ENCODE measurements around the gene MAGEC3. TPM values are rescaled to one million over a fixed set of nuclear protein-coding genes. Genes with fewer than 3 reads are reported as not detected.
"Not testable (repeated sequence)": the region's sequence is repeated elsewhere in the genome, so short reads cannot be mapped to it uniquely, and the experiment has no call there.

MAGEC3 gene
- total RNA-seq, 6 donors from 2014 or later = not detected

DNA sequence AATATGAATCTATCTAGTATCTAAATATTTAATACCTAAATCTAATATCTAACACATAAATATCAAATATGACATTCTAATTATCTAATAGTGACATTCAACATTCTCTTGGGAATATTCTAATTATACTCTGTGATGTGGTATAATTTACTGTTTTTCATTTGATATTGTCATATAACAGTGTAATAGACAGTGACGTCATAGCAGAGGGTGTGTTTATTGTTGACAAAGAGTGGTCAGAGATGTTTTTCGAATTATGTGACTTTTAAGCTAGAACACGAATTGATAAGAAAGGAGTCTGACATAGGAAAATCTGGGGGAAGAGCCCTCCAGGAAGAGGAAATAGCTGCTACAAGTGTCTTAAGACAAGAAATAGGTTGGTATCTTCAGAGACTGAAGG, 5.9 kb upstream of the MAGEC3 start:
- H3K36me3 ChIP-seq = no peaks in the 10 kb centered on the region
- TF ChIP-seq CTCF (IDR thresholded peaks at IDR 0.05) (no peak), POLR2A (IDR thresholded peaks at IDR 0.05) (no peak), POLR2AphosphoS5 (IDR thresholded peaks at IDR 0.05) (no peak), EP300 (IDR thresholded peaks at IDR 0.05) (no peak)
- H3K9me3 ChIP-seq = no peaks in the 10 kb centered on the region
- DNase-seq (no peak), ATAC-seq (ENCODE audit: low FRiP score in 2 of 2) (no peak)
- H3K4me1 ChIP-seq = no peaks in the 10 kb centered on the region
- no peak overlapping the region for H3K4me3 ChIP-seq
- H3K27ac ChIP-seq = no peak overlapping the region
- WGBS, 2 donors = 57 to 65% methylated on average over 3 of the region's 3 CpGs
- no peaks in the 10 kb centered on the region for H3K27me3 ChIP-seq

GRCh38 chrX:141839856-141840255, 1.7 kb downstream of the MAGEC3 start:
- no peak for DNase-seq
- Histone ChIP-seq H3K4me3 (no peak overlapping the region), H3K27me3 (no peaks in the 10 kb centered on the region), H3K9me3 (no peaks in the 10 kb centered on the region), H3K27ac (no peak overlapping the region), H3K4me1 (no peaks in the 10 kb centered on the region), H3K36me3 (no peaks in the 10 kb centered on the region)
- no peak for ATAC-seq (ENCODE audit: low FRiP score in 2 of 2)
- no peak for TF ChIP-seq POLR2A (IDR thresholded peaks at IDR 0.05)
- TF ChIP-seq CTCF (IDR thresholded peaks at IDR 0.05) = no peak
- no peak for TF ChIP-seq EP300 (IDR thresholded peaks at IDR 0.05)
- TF ChIP-seq POLR2AphosphoS5 (IDR thresholded peaks at IDR 0.05) = no peak
- WGBS, 2 donors = 84 to 93% methylated on average over 2 of the region's 2 CpGs

- H3K27me3 ChIP-seq = no peaks in the 10 kb centered on the region
- no peak overlapping the region for H3K4me3 ChIP-seq
- ATAC-seq (ENCODE audit: low FRiP score in 2 of 2) (no peak), DNase-seq (no peak)
- 31 to 38% methylated on average over 3 of the region's 3 CpGs for WGBS, 2 donors
- no peak overlapping the region for H3K27ac ChIP-seq
- no peak for TF ChIP-seq EP300 (IDR thresholded peaks at IDR 0.05)
- TF ChIP-seq POLR2AphosphoS5 (IDR thresholded peaks at IDR 0.05) = no peak
- TF ChIP-seq CTCF (IDR thresholded peaks at IDR 0.05) = no peak
- TF ChIP-seq POLR2A (IDR thresholded peaks at IDR 0.05) = no peak
- H3K36me3 ChIP-seq = no peaks in the 10 kb centered on the region
- no peaks in the 10 kb centered on the region for H3K9me3 ChIP-seq
- H3K4me1 ChIP-seq = no peaks in the 10 kb centered on the region
Observed at GRCh38 chrX:141857479-141857878, 19.4 kb downstream of the MAGEC3 start.

- no peak overlapping the region for H3K27ac ChIP-seq
- H3K27me3 ChIP-seq = no peaks in the 10 kb centered on the region
- ATAC-seq (ENCODE audit: low FRiP score in 2 of 2) = no peak
- no peak for DNase-seq
- no peaks in the 10 kb centered on the region for H3K9me3 ChIP-seq
- H3K36me3 ChIP-seq = no peaks in the 10 kb centered on the region
- no peak for TF ChIP-seq POLR2AphosphoS5 (IDR thresholded peaks at IDR 0.05)
- TF ChIP-seq EP300 (IDR thresholded peaks at IDR 0.05) = no peak
- TF ChIP-seq CTCF (IDR thresholded peaks at IDR 0.05) = no peak
- TF ChIP-seq POLR2A (IDR thresholded peaks at IDR 0.05) = no peak
- no peak overlapping the region for H3K4me3 ChIP-seq
- H3K4me1 ChIP-seq = no peaks in the 10 kb centered on the region
- WGBS, 2 donors = 48 to 66% methylated on average over 5 of the region's 5 CpGs
Observed at GRCh38 chrX:141879616-141880015, 41.5 kb downstream of the MAGEC3 start.

DNA sequence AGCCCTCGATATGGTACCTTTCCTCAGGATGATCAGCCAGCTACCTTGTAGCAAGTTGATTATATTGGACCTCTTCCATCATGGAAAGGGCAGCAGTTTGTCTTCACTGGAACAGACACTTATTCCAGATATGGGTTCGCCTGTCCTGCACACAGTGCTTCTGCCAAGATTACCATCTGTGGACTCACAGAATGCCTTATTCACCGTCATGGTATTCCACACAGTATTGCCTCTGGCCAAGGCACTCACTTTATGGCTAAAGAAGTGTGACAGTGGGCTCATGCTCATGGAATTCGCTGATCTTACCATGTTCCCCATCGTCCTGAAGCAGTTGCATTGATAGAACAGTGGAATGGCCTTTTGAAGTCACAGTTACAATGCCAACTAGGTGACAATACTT, 50.7 kb downstream of the MAGEC3 start:
- H3K27ac ChIP-seq; ATAC-seq (ENCODE audit: low FRiP score in 2 of 2); H3K4me3 ChIP-seq; H3K9me3 ChIP-seq; H3K36me3 ChIP-seq; DNase-seq; H3K4me1 ChIP-seq; H3K27me3 ChIP-seq: not testable (repeated sequence)
- WGBS, 2 donors = 66 to 76% methylated on average over 2 to 5 of the region's 5 CpGs
